PC-9 (cell line): ENCODE measurements around the gene SPPL2C. TPM values are rescaled to one million over a fixed set of nuclear protein-coding genes. Genes with fewer than 3 reads are reported as not detected.

Experiments used
- BruUV-seq: library from RNA; stranded (reverse); fragments of 400-500 nt; replicated peaks from 2 replicates; lab custom pipeline; 2021; lab: Mats Ljungman, UMichigan
- CTCF ChIA-PET: fragments of 300-600 bp; sonication (Branson Sonifier 250); formaldehyde crosslinking; loops from one replicate; lab custom pipeline; 2022; ENCODE audit warnings: antibody characterized with exemption; lab: Charles Lee
- POLR2A ChIA-PET: fragments of 300-600 bp; sonication (Branson Sonifier 250); formaldehyde crosslinking; loops from one replicate; lab custom pipeline; 2022; ENCODE audit warnings: antibody characterized with exemption; ENCODE audit not compliant: unreplicated experiment; lab: Charles Lee
- DNase-seq, 2 experiments: peaks; one replicate each; pipeline versions ENCODE4 v3.0.0 to v3.0.0-alpha.2; 2015 to 2022; ENCODE audit warnings: mixed read lengths in 1 of 2
- H2AFZ ChIP-seq: fragments of 200-600 bp; sonication (generic); 2 replicates; pipeline ENCODE4 v1.8.1; 2017; ENCODE audit warnings: antibody characterized with exemption
- H3F3A ChIP-seq: fragments of 200-600 bp; sonication (generic); 2 replicates; pipeline ENCODE4 v1.8.1; 2017; ENCODE audit warnings: antibody characterized with exemption, mild to moderate bottlenecking, low read depth; ENCODE audit not compliant: insufficient read depth
- H3K27ac ChIP-seq: fragments of 200-600 bp; sonication (generic); 2 replicates; pipeline ENCODE4 v1.6.1; 2016; ENCODE audit warnings: mixed run types
- H3K27me3 ChIP-seq: fragments of 200-600 bp; sonication (generic); 2 replicates; pipeline ENCODE4 v1.6.1; 2016; ENCODE audit warnings: low read depth, mixed run types; ENCODE audit not compliant: insufficient read depth
- H3K36me3 ChIP-seq: fragments of 200-600 bp; sonication (generic); 2 replicates; pipeline ENCODE4 v1.6.1; 2016; ENCODE audit warnings: low read depth, mixed run types
- H3K4me1 ChIP-seq: fragments of 200-600 bp; sonication (generic); replicated peaks from 2 replicates; pipeline ENCODE4 v1.6.1; 2016; ENCODE audit warnings: mixed run types; ENCODE audit not compliant: insufficient read depth
- H3K4me2 ChIP-seq: fragments of 200-600 bp; sonication (generic); 2 replicates; pipeline ENCODE4 v1.6.1; 2017; ENCODE audit warnings: mixed run types
- H3K4me3 ChIP-seq: fragments of 200-600 bp; sonication (generic); 2 replicates; pipeline ENCODE4 v1.6.1; 2016; ENCODE audit warnings: mixed run types
- H3K79me2 ChIP-seq: fragments of 200-600 bp; sonication (generic); 2 replicates; pipeline ENCODE4 v1.6.1; 2017; ENCODE audit warnings: low read depth, mixed run types
- H3K9me2 ChIP-seq: fragments of 200-600 bp; sonication (generic); 2 replicates; pipeline ENCODE4 v1.8.1; 2017; ENCODE audit warnings: mild to moderate bottlenecking; ENCODE audit not compliant: insufficient read depth
- H3K9me3 ChIP-seq: fragments of 200-600 bp; sonication (generic); 2 replicates; pipeline ENCODE4 v1.8.1; 2016; ENCODE audit warnings: low read depth; ENCODE audit not compliant: insufficient read depth
- H4K20me1 ChIP-seq: fragments of 200-600 bp; sonication (generic); 2 replicates; pipeline ENCODE4 v1.8.1; 2017; ENCODE audit not compliant: insufficient read depth
- EZH2 ChIP-seq: fragments of 200-600 bp; sonication (generic); IDR thresholded peaks from 2 replicates; pipeline ENCODE4 v1.8.0; 2017; ENCODE audit warnings: antibody characterized with exemption, low read depth
- intact Hi-C: fragments of 100-400 bp; cut with micrococcal nuclease; formaldehyde crosslinking; loops from one replicate; pipeline ENCODE4 v1.10.0; 2022; ENCODE audit not compliant: unreplicated experiment
- total RNA-seq: library from RNA; stranded (reverse); gene quantifications from 2 replicates; pipeline ENCODE4 v1.2.3, GENCODE V29; 2021
- TF ChIP-seq, protein P1 (sequence below): fragments of 200-600 bp; sonication (generic); conservative IDR thresholded peaks from 2 replicates; pipeline ENCODE4 v1.6.1; 2017; ENCODE audit warnings: mixed run types, antibody characterized with exemption, mild to moderate bottlenecking, moderate library complexity

SPPL2C gene
- total RNA-seq, 1 experiment from 2014 or later = not detected

- peaks cover 9% of the 10 kb centered on the region for H3K9me3 ChIP-seq
- TF ChIP-seq, protein P1, sequence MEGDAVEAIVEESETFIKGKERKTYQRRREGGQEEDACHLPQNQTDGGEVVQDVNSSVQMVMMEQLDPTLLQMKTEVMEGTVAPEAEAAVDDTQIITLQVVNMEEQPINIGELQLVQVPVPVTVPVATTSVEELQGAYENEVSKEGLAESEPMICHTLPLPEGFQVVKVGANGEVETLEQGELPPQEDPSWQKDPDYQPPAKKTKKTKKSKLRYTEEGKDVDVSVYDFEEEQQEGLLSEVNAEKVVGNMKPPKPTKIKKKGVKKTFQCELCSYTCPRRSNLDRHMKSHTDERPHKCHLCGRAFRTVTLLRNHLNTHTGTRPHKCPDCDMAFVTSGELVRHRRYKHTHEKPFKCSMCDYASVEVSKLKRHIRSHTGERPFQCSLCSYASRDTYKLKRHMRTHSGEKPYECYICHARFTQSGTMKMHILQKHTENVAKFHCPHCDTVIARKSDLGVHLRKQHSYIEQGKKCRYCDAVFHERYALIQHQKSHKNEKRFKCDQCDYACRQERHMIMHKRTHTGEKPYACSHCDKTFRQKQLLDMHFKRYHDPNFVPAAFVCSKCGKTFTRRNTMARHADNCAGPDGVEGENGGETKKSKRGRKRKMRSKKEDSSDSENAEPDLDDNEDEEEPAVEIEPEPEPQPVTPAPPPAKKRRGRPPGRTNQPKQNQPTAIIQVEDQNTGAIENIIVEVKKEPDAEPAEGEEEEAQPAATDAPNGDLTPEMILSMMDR = no peak
- TF ChIP-seq EZH2 = no peak
- no peaks in the 10 kb centered on the region for H3K4me1 ChIP-seq
- H2AFZ ChIP-seq = no peak overlapping the region
- H3K79me2 ChIP-seq = no peaks in the 10 kb centered on the region
- intact Hi-C loops = no loop called here
- no peak overlapping the region for H3K4me3 ChIP-seq
- H3K4me2 ChIP-seq = no peak overlapping the region
- no TSS peak for BruUV-seq
- CTCF ChIA-PET = no interaction called here
- POLR2A ChIA-PET = no interaction called here
- no peak overlapping the region for H3K27ac ChIP-seq
- H3K9me2 ChIP-seq = no peaks in the 10 kb centered on the region
- no peaks in the 10 kb centered on the region for H3F3A ChIP-seq
- no peak for DNase-seq
- no peaks in the 10 kb centered on the region for H4K20me1 ChIP-seq
- peaks cover 100% of the 10 kb centered on the region for H3K27me3 ChIP-seq
- no peaks in the 10 kb centered on the region for H3K36me3 ChIP-seq
Measured at GRCh38 chr17:45863857-45864654, 19.4 kb downstream of the SPPL2C start.

GRCh38 chr17:45867171-45867570, 22.5 kb downstream of the SPPL2C start:
- no peaks in the 10 kb centered on the region for H3K9me2 ChIP-seq
- no peak overlapping the region for H2AFZ ChIP-seq
- TF ChIP-seq, protein P1 = no peak
- no peak for TF ChIP-seq EZH2
- intact Hi-C loops = no loop called here
- H3K27ac ChIP-seq = no peak overlapping the region
- H3K79me2 ChIP-seq = no peaks in the 10 kb centered on the region
- H3K27me3 ChIP-seq = peaks cover 98% of the 10 kb centered on the region
- H3K4me3 ChIP-seq = no peak overlapping the region
- CTCF ChIA-PET = no interaction called here
- no peaks in the 10 kb centered on the region for H3K36me3 ChIP-seq
- no peaks in the 10 kb centered on the region for H4K20me1 ChIP-seq
- H3K9me3 ChIP-seq = peaks cover 2% of the 10 kb centered on the region; the same call in 1 of the 2 replicates
- POLR2A ChIA-PET = no interaction called here
- H3K4me1 ChIP-seq = no peaks in the 10 kb centered on the region
- no TSS peak for BruUV-seq
- no peaks in the 10 kb centered on the region for H3F3A ChIP-seq
- no peak overlapping the region for H3K4me2 ChIP-seq
- no peak for DNase-seq

GRCh38 chr17:45867702-45868101, 23.0 kb downstream of the SPPL2C start:
- H3K36me3 ChIP-seq = no peaks in the 10 kb centered on the region
- BruUV-seq = no TSS peak
- no peaks in the 10 kb centered on the region for H3F3A ChIP-seq
- ChIA-PET CTCF (no interaction called here), POLR2A (no interaction called here)
- no peak for DNase-seq
- no peaks in the 10 kb centered on the region for H4K20me1 ChIP-seq
- intact Hi-C loops = no loop called here
- TF ChIP-seq, protein P1 = no peak
- no peak for TF ChIP-seq EZH2
- no peaks in the 10 kb centered on the region for H3K4me1 ChIP-seq
- H3K27ac ChIP-seq = no peak overlapping the region
- H3K4me3 ChIP-seq = no peak overlapping the region
- H3K4me2 ChIP-seq = no peak overlapping the region
- no peaks in the 10 kb centered on the region for H3K9me2 ChIP-seq
- no peaks in the 10 kb centered on the region for H3K79me2 ChIP-seq
- peaks cover 98% of the 10 kb centered on the region for H3K27me3 ChIP-seq
- no peak overlapping the region for H2AFZ ChIP-seq
- H3K9me3 ChIP-seq = no peaks in the 10 kb centered on the region
